IMR-90 (cell line): ENCODE results near the gene CLCA1. TPM values are rescaled to one million over a fixed set of nuclear protein-coding genes. Genes with fewer than 3 reads are reported as not detected.

Source experiments
- ATAC-seq: fragments of 200-7000 bp; cut with Tn5 transposase; 2 replicates; pipeline ENCODE4 v1.9.1; 2020; ENCODE audit warnings: low read depth, mild to moderate bottlenecking, moderate library complexity
- BruUV-seq: library from RNA; stranded (reverse); fragments of 400-500 nt; replicated peaks from 2 replicates; lab custom pipeline; 2021; lab: Mats Ljungman, UMichigan
- CTCF ChIA-PET: fragments of 300-600 bp; formaldehyde crosslinking; extraction: SDS; loops from one replicate; lab custom pipeline; 2021; ENCODE audit warnings: antibody characterized with exemption; lab: Yijun Ruan, JAX
- POLR2A ChIA-PET: fragments of 300-600 bp; sonication (Branson Sonifier 250); formaldehyde crosslinking; loops from one replicate; lab custom pipeline; 2022; ENCODE audit warnings: antibody characterized with exemption; ENCODE audit not compliant: unreplicated experiment; lab: Charles Lee
- DNase-seq: peaks from one replicate; pipeline ENCODE4 v3.0.0; 2013
- H2AFZ ChIP-seq: replicated peaks from 2 replicates; pipeline ENCODE3; 2013; ENCODE audit warnings: low read length, mild to moderate bottlenecking; ENCODE audit not compliant: poor library complexity
- H2AK5ac ChIP-seq: 2 replicates; pipeline ENCODE4 v1.6.1; 2013; ENCODE audit warnings: low read depth, low read length, inconsistent platforms
- H2AK9ac ChIP-seq: replicated peaks from 2 replicates; pipeline ENCODE3; 2013; ENCODE audit warnings: mild to moderate bottlenecking, low read depth, low read length, moderate library complexity; ENCODE audit not compliant: poor library complexity
- H2BK120ac ChIP-seq: 2 replicates; pipeline ENCODE4 v1.6.1; 2013; ENCODE audit warnings: low read depth, low read length, inconsistent platforms
- H2BK15ac ChIP-seq: 3 replicates; pipeline ENCODE4 v1.6.1; 2013; ENCODE audit warnings: low read depth, low read length, inconsistent platforms
- H2BK20ac ChIP-seq: 2 replicates; pipeline ENCODE4 v1.6.1; 2013; ENCODE audit warnings: low read depth, mild to moderate bottlenecking, inconsistent platforms, low read length, moderate library complexity
- H2BK5ac ChIP-seq: 2 replicates; pipeline ENCODE4 v1.6.1; 2013; ENCODE audit warnings: mild to moderate bottlenecking, low read depth, low read length, inconsistent platforms; ENCODE audit not compliant: poor library complexity, severe bottlenecking
- H3K14ac ChIP-seq: replicated peaks from 2 replicates; pipeline ENCODE4 v1.6.1; 2013; ENCODE audit warnings: low read depth, low read length, inconsistent platforms
- H3K18ac ChIP-seq: 2 replicates; pipeline ENCODE4 v1.6.1; 2013; ENCODE audit warnings: low read depth, low read length, control low read depth
- H3K23ac ChIP-seq: 2 replicates; pipeline ENCODE4 v1.6.1; 2013; ENCODE audit warnings: low read depth, low read length, inconsistent platforms
- H3K27ac ChIP-seq: 2 replicates; pipeline ENCODE4 v1.5.1; 2013; ENCODE audit warnings: mild to moderate bottlenecking, control low read depth, low read length; ENCODE audit not compliant: insufficient read depth
- H3K27me3 ChIP-seq: 2 replicates; pipeline ENCODE4 v1.6.1; 2013; ENCODE audit warnings: low read length; ENCODE audit not compliant: control insufficient read depth, insufficient read depth
- H3K36me3 ChIP-seq: 2 replicates; pipeline ENCODE4 v1.6.1; 2013; ENCODE audit warnings: low read length, mixed read lengths; ENCODE audit not compliant: control insufficient read depth, insufficient read depth
- H3K4ac ChIP-seq: 2 replicates; pipeline ENCODE4 v1.6.1; 2013; ENCODE audit warnings: low read depth, low read length, inconsistent platforms
- H3K4me1 ChIP-seq: 2 replicates; pipeline ENCODE4 v1.6.1; 2013; ENCODE audit warnings: low read length, mixed read lengths; ENCODE audit not compliant: control insufficient read depth, insufficient read depth
- H3K4me2 ChIP-seq: 2 replicates; pipeline ENCODE4 v1.6.1; 2013; ENCODE audit warnings: low read depth, mild to moderate bottlenecking, control low read depth, low read length, moderate library complexity
- H3K4me3 ChIP-seq: 2 replicates; pipeline ENCODE4 v1.5.1; 2013; ENCODE audit warnings: low read depth, mild to moderate bottlenecking, control low read depth, low read length, moderate library complexity; ENCODE audit not compliant: insufficient read depth
- H3K56ac ChIP-seq: 2 replicates; pipeline ENCODE4 v1.6.1; 2013; ENCODE audit warnings: low read length, inconsistent platforms; ENCODE audit not compliant: insufficient read depth; ENCODE audit errors: extremely low read depth
- H3K79me1 ChIP-seq, 2 experiments: 2 replicates each; pipeline ENCODE4 v1.6.1; 2013; ENCODE audit warnings: low read length in 2 of 2, inconsistent platforms in 1 of 2, low read depth in 1 of 2
- H3K9ac ChIP-seq: 2 replicates; pipeline ENCODE4 v1.6.1; 2013; ENCODE audit warnings: low read depth, low read length, control low read depth
- H3K9me1 ChIP-seq: 2 replicates; pipeline ENCODE4 v1.6.1; 2013; ENCODE audit warnings: low read length, inconsistent platforms; ENCODE audit not compliant: insufficient read depth
- H3K9me3 ChIP-seq: 2 replicates; pipeline ENCODE4 v1.6.1; 2013; ENCODE audit warnings: low read length; ENCODE audit not compliant: control insufficient read depth, insufficient read depth
- H4K20me1 ChIP-seq: 2 replicates; pipeline ENCODE4 v1.6.1; 2013; ENCODE audit warnings: low read length, inconsistent platforms; ENCODE audit not compliant: insufficient read depth
- H4K5ac ChIP-seq: 2 replicates; pipeline ENCODE4 v1.6.1; 2013; ENCODE audit warnings: mild to moderate bottlenecking, low read depth, low read length, control low read depth
- H4K8ac ChIP-seq, 2 experiments: 2 replicates each; pipeline ENCODE4 v1.6.1; 2013; ENCODE audit warnings: low read depth in 2 of 2, low read length in 2 of 2, control low read depth in 1 of 2, inconsistent platforms in 1 of 2
- H4K91ac ChIP-seq: 2 replicates; pipeline ENCODE4 v1.6.1; 2013; ENCODE audit warnings: low read depth, low read length, inconsistent platforms; ENCODE audit not compliant: insufficient read depth
- CEBPB ChIP-seq: IDR thresholded peaks from 2 replicates; pipeline ENCODE4 v1.6.1; 2012; ENCODE audit warnings: low read depth, low read length, improper control_type of control experiment
- ELK1 ChIP-seq: fragments of 150-350 bp; IDR thresholded peaks from 2 replicates; pipeline ENCODE4 v1.6.1; 2016; ENCODE audit warnings: low read depth, mild to moderate bottlenecking, low read length, moderate library complexity, borderline replicate concordance
- FOS ChIP-seq: fragments of 150-350 bp; IDR thresholded peaks from 2 replicates; pipeline ENCODE4 v1.6.1; 2016; ENCODE audit warnings: low read depth, low read length
- NFE2L2 ChIP-seq: fragments of 150-350 bp; IDR thresholded peaks from 2 replicates; pipeline ENCODE4 v1.6.1; 2016; ENCODE audit warnings: low read depth, mild to moderate bottlenecking, low read length
- POLR2A ChIP-seq: IDR thresholded peaks from 2 replicates; pipeline ENCODE4 v1.6.1; 2012; ENCODE audit warnings: mild to moderate bottlenecking, low read depth, low read length
- RAD21 ChIP-seq: IDR thresholded peaks from 2 replicates; pipeline ENCODE4 v1.6.1; 2012; ENCODE audit warnings: low read length, improper control_type of control experiment
- WGBS, 2 experiments: methylation state at CpG; one replicate each; pipeline versions ENCODE4 v1.1.5 to v1.1.7; 2013; ENCODE audit warnings: missing lambda C conversion rate in 2 of 2; ENCODE audit not compliant: insufficient read length in 1 of 2; ENCODE audit errors: extremely low coverage in 2 of 2; 5-methylcytosine and 5-hydroxymethylcytosine counted together
- dilution Hi-C: fragments of 300-500 bp; cut with HindIII; formaldehyde crosslinking; loops from one replicate; pipeline ENCODE4 v1.14.3; 2018; ENCODE audit warnings: low sequenced_read_pairs; ENCODE audit not compliant: unreplicated experiment
- in situ Hi-C: fragments of 300-500 bp; cut with MboI; formaldehyde crosslinking; loops from 3 replicates; pipeline ENCODE4 v1.14.3; 2019; ENCODE audit warnings: low sequenced_read_pairs, inconsistent platforms, mixed read lengths
- intact Hi-C: fragments of 100-400 bp; cut with micrococcal nuclease; formaldehyde crosslinking; loops from 2 replicates; pipeline ENCODE4 v1.10.0; 2022
- polyA plus RNA-seq, 3 experiments: library from polyadenylated mRNA; depleted of rRNA; stranded (reverse); fragments of >200 nt; gene quantifications; 2 replicates each; pipeline ENCODE4 v1.2.3, GENCODE V29; 2012; ENCODE audit warnings: low replicate concordance in 1 of 3
- total RNA-seq: library from RNA; depleted of rRNA; stranded (reverse); fragments of >200 nt; gene quantifications from 2 replicates; pipeline ENCODE4 v1.2.3, GENCODE V29; 2012

The CLCA1 gene
- total and polyA plus RNA-seq, 2 of the 4 experiments (the other 2 are of a cell fraction): not detected

- no TSS peak for BruUV-seq
- DNase-seq (no peak), ATAC-seq (no peak)
- in situ Hi-C loops (no loop called here), intact Hi-C loops (no loop called here), dilution Hi-C loops (no loop called here)
- no peak overlapping the region for H2BK15ac ChIP-seq
- no peaks in the 10 kb centered on the region for H4K20me1 ChIP-seq
- H3K27me3 ChIP-seq: 0 out of 2 replicates have a peak, but pooled peaks cover 3% of the 10 kb centered on the region
- TF ChIP-seq NFE2L2 (no peak), RAD21 (no peak), CEBPB (no peak), ELK1 (no peak), POLR2A (no peak), FOS (no peak)
- H4K5ac ChIP-seq: no peak overlapping the region
- no peak overlapping the region for H3K4ac ChIP-seq
- H3K56ac ChIP-seq: no peak overlapping the region
- H2AFZ ChIP-seq: no peak overlapping the region
- POLR2A ChIA-PET: no interaction called here
- H3K36me3 ChIP-seq: no peaks in the 10 kb centered on the region
- H3K4me2 ChIP-seq: no peak overlapping the region
- H4K91ac ChIP-seq: no peak overlapping the region
- H3K9me1 ChIP-seq: no peaks in the 10 kb centered on the region
- H2BK5ac ChIP-seq: no peak overlapping the region
- H3K27ac ChIP-seq: no peak overlapping the region
- no peaks in the 10 kb centered on the region for H3K4me1 ChIP-seq
- 77% methylated on average over 4 of the region's 7 CpGs; no CpG with 5 or more reads in 1 of the 2 experiments for WGBS, 2 experiments
- no peak overlapping the region for H3K18ac ChIP-seq
- H3K79me1 ChIP-seq: no peaks in the 10 kb centered on the region
- CTCF ChIA-PET: no interaction called here
- H3K9ac ChIP-seq: no peak overlapping the region
- H2BK120ac ChIP-seq: no peak overlapping the region
- no peak overlapping the region for H4K8ac ChIP-seq
- H2AK5ac ChIP-seq: no peak overlapping the region
- no peaks in the 10 kb centered on the region for H3K9me3 ChIP-seq
- H3K23ac ChIP-seq: no peak overlapping the region
- no peak overlapping the region for H2AK9ac ChIP-seq
- H3K14ac ChIP-seq: no peak overlapping the region
- no peak overlapping the region for H3K4me3 ChIP-seq
- H2BK20ac ChIP-seq: no peak overlapping the region
Observed at GRCh38 chr1:86421601-86422280, 47.0 kb upstream of the CLCA1 start.
